Esophagus muscularis mucosa (tissue), 4 donors: ENCODE data around the gene CCDC148. TPM values are rescaled to one million over a fixed set of nuclear protein-coding genes. Genes with fewer than 3 reads are reported as not detected.

Experiments used
- DNase-seq: peaks from one replicate; pipeline ENCODE4 v3.0.0-alpha.2; 2017; ENCODE audit errors: extremely low spot score
- H3K27ac ChIP-seq, 4 donors: fragments of 200-600 bp; sonication (generic); replicated peaks in 1 of 4; 1 replicate in 3 of 4; 2 replicates in 1 of 4; pipeline ENCODE4 v1.5.1; 2016 to 2019; ENCODE audit warnings: mild to moderate bottlenecking in 1 of 4
- H3K27me3 ChIP-seq, 4 donors: fragments of 200-600 bp; sonication (generic); one replicate each; pipeline versions ENCODE4 v1.5.1 to v1.6.0; 2016 to 2019
- H3K36me3 ChIP-seq, 4 donors: fragments of 200-600 bp; sonication (generic); one replicate each; pipeline ENCODE4 v1.5.1; 2016 to 2019
- H3K4me1 ChIP-seq, 4 donors: fragments of 200-600 bp; sonication (generic); one replicate each; pipeline ENCODE4 v1.5.1; 2016 to 2019
- H3K4me3 ChIP-seq, 4 donors: fragments of 200-600 bp; sonication (generic); 1 replicate in 2 of 4; 2 replicates in 2 of 4; pipeline ENCODE4 v1.5.1; 2016 to 2019; ENCODE audit warnings: mild to moderate bottlenecking in 4 of 4, moderate library complexity in 1 of 4
- H3K9me3 ChIP-seq, 4 donors: fragments of 200-600 bp; sonication (generic); 1 replicate in 3 of 4; 2 replicates in 1 of 4; pipeline ENCODE4 v1.5.1; 2016 to 2019
- EP300 ChIP-seq: sonication (generic); formaldehyde crosslinking; IDR thresholded peaks from one replicate; pipeline ENCODE4 v1.6.1; 2017; ENCODE audit warnings: antibody characterized with exemption
- POLR2A ChIP-seq: fragments of 450-650 bp; IDR thresholded peaks from one replicate; pipeline ENCODE4 v1.6.1; 2017; ENCODE audit warnings: antibody characterized with exemption, moderate library complexity, mild to moderate bottlenecking, low read depth
- POLR2AphosphoS5 ChIP-seq, 2 donors: sonication (generic); formaldehyde crosslinking; IDR thresholded peaks; one replicate each; pipeline ENCODE4 v1.6.1; 2017; ENCODE audit warnings: antibody characterized with exemption in 2 of 2
- WGBS: methylation state at CpG from one replicate; pipeline ENCODE4 v1.1.5; 2018; 5-methylcytosine and 5-hydroxymethylcytosine counted together
- intact Hi-C: fragments of 100-400 bp; cut with DNase I; formaldehyde crosslinking; loops from one replicate; pipeline ENCODE4 v1.15.1; 2023
- total RNA-seq, 4 donors: library from RNA; depleted of rRNA; stranded (reverse); fragments of >200 nt; gene quantifications; one replicate each; pipeline versions ENCODE4 v1.1.0 to v1.2.1, GENCODE V29; 2016
- TF ChIP-seq, protein P1 (sequence below), 3 experiments: fragments of 200-600 bp in 2 of 3; fragments of 450-650 bp in 1 of 3; sonication (generic) in 2 of 3; IDR thresholded peaks; one replicate each; pipeline ENCODE4 v1.5.1; 2017 to 2019; ENCODE audit warnings: antibody characterized with exemption in 3 of 3, mild to moderate bottlenecking in 2 of 3, moderate library complexity in 1 of 3

Gene CCDC148
- total RNA-seq, 4 donors from 2014 or later: 2.1 to 3.7 (median 2.9) TPM

DNA sequence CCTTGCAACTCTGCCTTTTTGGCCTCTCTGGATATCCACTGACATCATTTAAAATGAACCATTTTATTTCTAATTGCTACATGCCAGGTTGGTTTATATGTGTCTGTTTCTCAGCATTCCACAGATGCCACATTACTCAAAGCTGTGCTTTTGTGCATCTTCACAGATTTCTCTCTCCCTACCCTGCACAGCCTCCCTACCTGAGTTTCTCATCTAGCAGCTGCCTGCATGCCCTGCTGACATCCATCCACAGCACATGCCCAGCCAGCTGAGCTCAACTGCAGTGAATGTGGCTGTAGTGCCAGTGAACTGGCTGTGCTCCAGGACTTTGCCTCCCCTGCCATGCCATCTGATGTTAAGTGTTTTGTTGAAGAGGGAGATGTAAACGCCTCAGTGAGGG lies 44.7 kb upstream of the CCDC148 start:
- Histone ChIP-seq H3K9me3 (no peaks in the 10 kb centered on the region), H3K4me3 (no peak overlapping the region), H3K27me3 (no peaks in the 10 kb centered on the region), H3K4me1 (peaks cover 26 to 94% (median 92%) of the 10 kb centered on the region in 4 donors), H3K36me3 (no peaks in the 10 kb centered on the region), H3K27ac (peak overlapping the region; percentile 24 to 71 (median 58))
- TF ChIP-seq POLR2AphosphoS5 (IDR thresholded peaks at IDR 0.05) (no peak), EP300 (no peak), POLR2A (no peak)
- TF ChIP-seq, protein P1, sequence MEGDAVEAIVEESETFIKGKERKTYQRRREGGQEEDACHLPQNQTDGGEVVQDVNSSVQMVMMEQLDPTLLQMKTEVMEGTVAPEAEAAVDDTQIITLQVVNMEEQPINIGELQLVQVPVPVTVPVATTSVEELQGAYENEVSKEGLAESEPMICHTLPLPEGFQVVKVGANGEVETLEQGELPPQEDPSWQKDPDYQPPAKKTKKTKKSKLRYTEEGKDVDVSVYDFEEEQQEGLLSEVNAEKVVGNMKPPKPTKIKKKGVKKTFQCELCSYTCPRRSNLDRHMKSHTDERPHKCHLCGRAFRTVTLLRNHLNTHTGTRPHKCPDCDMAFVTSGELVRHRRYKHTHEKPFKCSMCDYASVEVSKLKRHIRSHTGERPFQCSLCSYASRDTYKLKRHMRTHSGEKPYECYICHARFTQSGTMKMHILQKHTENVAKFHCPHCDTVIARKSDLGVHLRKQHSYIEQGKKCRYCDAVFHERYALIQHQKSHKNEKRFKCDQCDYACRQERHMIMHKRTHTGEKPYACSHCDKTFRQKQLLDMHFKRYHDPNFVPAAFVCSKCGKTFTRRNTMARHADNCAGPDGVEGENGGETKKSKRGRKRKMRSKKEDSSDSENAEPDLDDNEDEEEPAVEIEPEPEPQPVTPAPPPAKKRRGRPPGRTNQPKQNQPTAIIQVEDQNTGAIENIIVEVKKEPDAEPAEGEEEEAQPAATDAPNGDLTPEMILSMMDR (IDR thresholded peaks at IDR 0.05): no peak
- WGBS: 27% methylated on average over 1 of the region's 1 CpG
- intact Hi-C loops: no loop called here
- no peak for DNase-seq

GRCh38 chr2:158500333-158500732 lies 43.8 kb upstream of the CCDC148 start:
- Histone ChIP-seq H3K4me3 (no peak overlapping the region), H3K4me1 (peaks cover 25 to 94% (median 90%) of the 10 kb centered on the region in 4 donors), H3K27me3 (no peaks in the 10 kb centered on the region), H3K9me3 (no peaks in the 10 kb centered on the region), H3K27ac (peak overlapping the region; percentile 24 to 71 (median 58)), H3K36me3 (no peaks in the 10 kb centered on the region)
- 43% methylated on average over 2 of the region's 2 CpGs for WGBS
- TF ChIP-seq POLR2AphosphoS5 (IDR thresholded peaks at IDR 0.05) (no peak), POLR2A (no peak), EP300 (no peak)
- TF ChIP-seq, protein P1 (IDR thresholded peaks at IDR 0.05): no peak
- no peak for DNase-seq
- intact Hi-C loops: no loop called here

DNA sequence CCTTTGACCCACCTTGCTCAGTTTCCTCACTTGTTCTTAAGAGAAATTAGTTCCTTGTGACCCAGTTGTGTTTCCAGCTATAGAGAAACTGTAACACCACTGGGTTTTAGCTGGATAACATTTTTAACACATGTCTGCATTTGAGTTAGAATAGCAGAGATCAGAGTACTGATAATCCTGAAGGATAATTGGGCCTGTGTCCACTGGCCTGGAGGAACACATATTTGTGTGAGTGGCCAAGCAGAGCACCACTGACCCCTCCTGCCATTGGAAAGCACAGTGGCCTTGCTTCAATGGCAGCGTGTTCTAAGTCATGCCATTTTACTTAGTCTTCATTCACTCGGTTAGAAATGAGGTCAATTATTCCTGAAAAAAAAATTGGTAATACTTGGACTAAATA lies 42.8 kb upstream of the CCDC148 start:
- no peaks in the 10 kb centered on the region for H3K36me3 ChIP-seq
- intact Hi-C loops: no loop called here
- 54% methylated on average over 2 of the region's 2 CpGs for WGBS
- peaks cover 22 to 100% (median 91%) of the 10 kb centered on the region in 4 donors for H3K4me1 ChIP-seq
- H3K27me3 ChIP-seq: no peaks in the 10 kb centered on the region
- H3K9me3 ChIP-seq: no peaks in the 10 kb centered on the region
- DNase-seq: no peak
- H3K27ac ChIP-seq: peak overlapping the region; percentile 39 to 71 (median 58)
- H3K4me3 ChIP-seq: no peak overlapping the region
- TF ChIP-seq POLR2A (no peak), EP300 (no peak), POLR2AphosphoS5 (IDR thresholded peaks at IDR 0.05) (no peak)
- TF ChIP-seq, protein P1 (IDR thresholded peaks at IDR 0.05): no peak

- no peak for DNase-seq
- TF ChIP-seq, protein P1 (IDR thresholded peaks at IDR 0.05): no peak
- TF ChIP-seq POLR2A: no peak
- no peak for TF ChIP-seq POLR2AphosphoS5 (IDR thresholded peaks at IDR 0.05)
- no peak for TF ChIP-seq EP300
- WGBS: 87% methylated on average over 3 of the region's 3 CpGs
- Histone ChIP-seq H3K36me3 (no peaks in the 10 kb centered on the region), H3K9me3 (no peaks in the 10 kb centered on the region), H3K4me3 (no peak overlapping the region), H3K27me3 (no peaks in the 10 kb centered on the region), H3K27ac (peak overlapping the region; percentile 39 to 71 (median 58)), H3K4me1 (peaks cover 22 to 100% (median 91%) of the 10 kb centered on the region in 4 donors)
- intact Hi-C loops: no loop called here
Measured at GRCh38 chr2:158498749-158499136, 42.2 kb upstream of the CCDC148 start.

DNA sequence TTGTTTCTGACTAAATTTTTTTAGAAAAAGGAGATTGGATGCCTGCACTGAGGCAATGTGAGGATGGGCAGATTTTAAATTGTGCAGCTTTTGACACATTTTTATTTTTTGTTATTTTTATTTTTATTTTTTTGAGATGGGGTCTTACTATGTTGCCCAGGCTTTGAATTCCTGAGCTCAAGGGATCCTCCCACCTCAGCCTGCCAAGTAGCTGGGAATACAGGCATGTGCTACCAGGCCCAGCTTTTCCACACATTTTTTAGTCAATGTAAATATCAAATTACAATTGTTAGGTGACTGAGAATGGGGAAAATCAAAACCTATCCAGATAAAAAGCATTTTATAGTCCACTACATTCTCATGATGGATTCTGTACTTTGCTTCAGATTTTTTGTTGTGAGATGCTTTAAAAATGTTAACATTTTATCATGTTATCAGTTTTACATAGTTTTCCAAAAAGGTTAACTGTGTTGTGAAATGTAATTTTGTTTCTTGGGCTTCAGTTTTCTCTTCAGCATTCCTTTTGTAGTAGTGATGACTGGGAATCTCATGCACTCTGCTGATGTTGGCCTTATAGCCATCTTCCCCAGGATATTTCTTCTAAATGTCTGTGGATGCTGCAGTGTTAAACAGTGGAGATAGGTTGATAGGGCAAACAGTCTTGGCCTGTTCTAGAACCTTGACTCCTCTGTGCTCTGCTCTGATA lies 41.6 kb upstream of the CCDC148 start:
- Histone ChIP-seq H3K4me3 (no peak overlapping the region), H3K27me3 (no peaks in the 10 kb centered on the region), H3K4me1 (peaks cover 26 to 100% (median 93%) of the 10 kb centered on the region in 4 donors), H3K9me3 (no peaks in the 10 kb centered on the region), H3K27ac (peak overlapping the region; percentile 39 to 71 (median 58)), H3K36me3 (no peaks in the 10 kb centered on the region)
- DNase-seq: no peak
- TF ChIP-seq POLR2A (no peak), POLR2AphosphoS5 (IDR thresholded peaks at IDR 0.05) (no peak), EP300 (no peak)
- TF ChIP-seq, protein P1 (IDR thresholded peaks at IDR 0.05): no peak
- intact Hi-C loops: no loop called here
